ENCODE measurements around the gene SNX18. TPM values are rescaled to one million over a fixed set of nuclear protein-coding genes. Genes with fewer than 3 reads are reported as not detected.

Gene SNX18
- total RNA-seq, 1 donor from 2014 or later = 18.1 TPM

- intact Hi-C loops (cut with micrococcal nuclease) = no loop called here
Observed at GRCh38 chr5:54538156-54538555, 20.6 kb downstream of the SNX18 start.

GRCh38 chr5:54539001-54539400 lies 21.4 kb downstream of the SNX18 start:
- intact Hi-C loops (cut with micrococcal nuclease) = no loop called here

- intact Hi-C loops (cut with micrococcal nuclease) = no loop called here
Observed at GRCh38 chr5:54540286-54540685, 22.7 kb downstream of the SNX18 start.

GRCh38 chr5:54541823-54542783 lies 24.5 kb downstream of the SNX18 start:
- intact Hi-C loops (cut with micrococcal nuclease) = no loop called here

GRCh38 chr5:54544044-54544443 lies 26.5 kb downstream of the SNX18 start:
- intact Hi-C loops (cut with micrococcal nuclease) = no loop called here

- intact Hi-C loops (cut with micrococcal nuclease) = no loop called here
Observed at GRCh38 chr5:54545796-54546195, 28.2 kb downstream of the SNX18 start.

GRCh38 chr5:54547711-54548250 lies 30.2 kb downstream of the SNX18 start:
- intact Hi-C loops (cut with micrococcal nuclease) = no loop called here

- intact Hi-C loops (cut with micrococcal nuclease) = no loop called here
Observed at GRCh38 chr5:54548565-54548964, 31.0 kb downstream of the SNX18 start.

- intact Hi-C loops (cut with micrococcal nuclease) = no loop called here
Observed at GRCh38 chr5:54551292-54551691, 33.7 kb downstream of the SNX18 start.

- intact Hi-C loops (cut with micrococcal nuclease) = no loop called here
Observed at GRCh38 chr5:54551926-54552325, 34.4 kb downstream of the SNX18 start.

- intact Hi-C loops (cut with micrococcal nuclease) = no loop called here
Observed at GRCh38 chr5:54552446-54552845, 34.9 kb downstream of the SNX18 start.

GRCh38 chr5:54553659-54554207 lies 36.2 kb downstream of the SNX18 start:
- intact Hi-C loops (cut with micrococcal nuclease) = no loop called here

GRCh38 chr5:54556141-54556540 lies 38.6 kb downstream of the SNX18 start:
- intact Hi-C loops (cut with micrococcal nuclease) = no loop called here

- intact Hi-C loops (cut with micrococcal nuclease) = no loop called here
Observed at GRCh38 chr5:54558362-54558761, 40.8 kb downstream of the SNX18 start.

GRCh38 chr5:54561651-54562050 lies 44.1 kb downstream of the SNX18 start:
- intact Hi-C loops (cut with micrococcal nuclease) = no loop called here

GRCh38 chr5:54563083-54563761 lies 45.7 kb downstream of the SNX18 start:
- intact Hi-C loops (cut with micrococcal nuclease) = no loop called here

- intact Hi-C loops (cut with micrococcal nuclease) = no loop called here
Observed at GRCh38 chr5:54567996-54568395, 50.4 kb downstream of the SNX18 start.

GRCh38 chr5:54570916-54571315 lies 53.4 kb downstream of the SNX18 start:
- intact Hi-C loops (cut with micrococcal nuclease) = no loop called here

GRCh38 chr5:54571462-54571861 lies 53.9 kb downstream of the SNX18 start:
- intact Hi-C loops (cut with micrococcal nuclease) = no loop called here

GRCh38 chr5:54573812-54574489 lies 56.4 kb downstream of the SNX18 start:
- intact Hi-C loops (cut with micrococcal nuclease) = no loop called here

- intact Hi-C loops (cut with micrococcal nuclease) = no loop called here
Observed at GRCh38 chr5:54577528-54577927, 60.0 kb downstream of the SNX18 start.
